ENCODE results near the gene TBC1D8. TPM values are rescaled to one million over a fixed set of nuclear protein-coding genes. Genes with fewer than 3 reads are reported as not detected.

Gene TBC1D8
- total and polyA plus RNA-seq, 9 of the 15 experiments (the other 6 are each of a cell fraction or from before 2014, with no cell fraction given) = 0.36 to 1.3 (median 0.82) TPM

DNA sequence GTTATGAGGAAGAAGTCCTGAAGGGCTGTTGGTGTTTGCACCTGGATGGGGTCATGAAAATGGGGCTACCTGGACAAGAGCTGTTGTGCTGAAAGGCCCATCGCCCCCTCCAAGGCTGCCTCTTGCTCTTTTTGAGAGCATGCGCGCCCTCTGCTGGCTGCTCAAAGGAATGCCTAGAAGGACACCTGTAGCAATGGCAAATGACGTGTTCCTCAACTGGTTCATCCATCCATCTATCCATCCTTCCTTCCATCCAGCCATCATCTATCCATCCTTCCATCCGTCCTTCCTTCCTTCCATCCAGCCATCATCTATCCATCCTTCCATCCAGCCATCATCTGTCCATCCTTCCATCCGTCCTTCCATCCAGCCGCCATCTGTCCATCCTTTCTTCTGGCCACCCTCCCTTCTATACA is 166.3 kb downstream of the TBC1D8 start (continued):
- TF ChIP-seq ZNF609 (CRISPR knock-in tag; IDR thresholded peaks at IDR 0.05; ENCODE audit: borderline replicate concordance) (no peak), EZH2 (IDR thresholded peaks at IDR 0.05; ENCODE audit: borderline replicate concordance, low read depth, low read length) (no peak), FOXA3 (CRISPR knock-in tag; conservative IDR thresholded peaks at IDR 0.05 in 1 of 2, IDR thresholded peaks at IDR 0.05 in 1 of 2) (no peak), ZNF445 (CRISPR knock-in tag; IDR thresholded peaks at IDR 0.05; ENCODE audit: low read depth) (no peak), RNF2 (IDR thresholded peaks at IDR 0.05) (no peak), TCFL5 (CRISPR knock-in tag; conservative IDR thresholded peaks at IDR 0.05) (no peak), PURB (CRISPR knock-in tag; IDR thresholded peaks at IDR 0.05; ENCODE audit: low read depth) (no peak), TAF7 (tag; IDR thresholded peaks at IDR 0.05) (no peak), SRSF9 (IDR thresholded peaks at IDR 0.05; ENCODE audit: borderline replicate concordance, low read depth, low read length) (no peak), ZNF311 (CRISPR knock-in tag; IDR thresholded peaks at IDR 0.05) (no peak), BACH1 (tag; IDR thresholded peaks at IDR 0.05) (no peak), POLR2AphosphoS2 (IDR thresholded peaks at IDR 0.05; ENCODE audit: low read length) (no peak), RBM15 (IDR thresholded peaks at IDR 0.05; ENCODE audit: insufficient read depth, low read length) (no peak)
- TF ChIP-seq, protein P1, sequence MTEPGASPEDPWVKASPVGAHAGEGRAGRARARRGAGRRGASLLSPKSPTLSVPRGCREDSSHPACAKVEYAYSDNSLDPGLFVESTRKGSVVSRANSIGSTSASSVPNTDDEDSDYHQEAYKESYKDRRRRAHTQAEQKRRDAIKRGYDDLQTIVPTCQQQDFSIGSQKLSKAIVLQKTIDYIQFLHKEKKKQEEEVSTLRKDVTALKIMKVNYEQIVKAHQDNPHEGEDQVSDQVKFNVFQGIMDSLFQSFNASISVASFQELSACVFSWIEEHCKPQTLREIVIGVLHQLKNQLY (CRISPR knock-in tag; conservative IDR thresholded peaks at IDR 0.05) = no peak
- TF ChIP-seq, protein P2, sequence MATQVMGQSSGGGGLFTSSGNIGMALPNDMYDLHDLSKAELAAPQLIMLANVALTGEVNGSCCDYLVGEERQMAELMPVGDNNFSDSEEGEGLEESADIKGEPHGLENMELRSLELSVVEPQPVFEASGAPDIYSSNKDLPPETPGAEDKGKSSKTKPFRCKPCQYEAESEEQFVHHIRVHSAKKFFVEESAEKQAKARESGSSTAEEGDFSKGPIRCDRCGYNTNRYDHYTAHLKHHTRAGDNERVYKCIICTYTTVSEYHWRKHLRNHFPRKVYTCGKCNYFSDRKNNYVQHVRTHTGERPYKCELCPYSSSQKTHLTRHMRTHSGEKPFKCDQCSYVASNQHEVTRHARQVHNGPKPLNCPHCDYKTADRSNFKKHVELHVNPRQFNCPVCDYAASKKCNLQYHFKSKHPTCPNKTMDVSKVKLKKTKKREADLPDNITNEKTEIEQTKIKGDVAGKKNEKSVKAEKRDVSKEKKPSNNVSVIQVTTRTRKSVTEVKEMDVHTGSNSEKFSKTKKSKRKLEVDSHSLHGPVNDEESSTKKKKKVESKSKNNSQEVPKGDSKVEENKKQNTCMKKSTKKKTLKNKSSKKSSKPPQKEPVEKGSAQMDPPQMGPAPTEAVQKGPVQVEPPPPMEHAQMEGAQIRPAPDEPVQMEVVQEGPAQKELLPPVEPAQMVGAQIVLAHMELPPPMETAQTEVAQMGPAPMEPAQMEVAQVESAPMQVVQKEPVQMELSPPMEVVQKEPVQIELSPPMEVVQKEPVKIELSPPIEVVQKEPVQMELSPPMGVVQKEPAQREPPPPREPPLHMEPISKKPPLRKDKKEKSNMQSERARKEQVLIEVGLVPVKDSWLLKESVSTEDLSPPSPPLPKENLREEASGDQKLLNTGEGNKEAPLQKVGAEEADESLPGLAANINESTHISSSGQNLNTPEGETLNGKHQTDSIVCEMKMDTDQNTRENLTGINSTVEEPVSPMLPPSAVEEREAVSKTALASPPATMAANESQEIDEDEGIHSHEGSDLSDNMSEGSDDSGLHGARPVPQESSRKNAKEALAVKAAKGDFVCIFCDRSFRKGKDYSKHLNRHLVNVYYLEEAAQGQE (IDR thresholded peaks at IDR 0.05; ENCODE audit: borderline replicate concordance) = peak; percentile 92
- TF ChIP-seq, protein P2 (CRISPR knock-in tag; IDR thresholded peaks at IDR 0.05; ENCODE audit: low read depth) = no peak

All from K562 (cell line).